M059J (cell line): ENCODE measurements around the gene DAB1. TPM values are rescaled to one million over a fixed set of nuclear protein-coding genes. Genes with fewer than 3 reads are reported as not detected.

Source experiments
- DNase-seq: peaks from one replicate; pipeline ENCODE4 v3.0.0-alpha.2; 2012; ENCODE audit warnings: low read depth
- total RNA-seq: library from RNA; depleted of rRNA; stranded (reverse); fragments of >200 nt; shearing (Covaris generic); gene quantifications from 2 replicates; pipeline ENCODE4 v1.2.3, GENCODE V29; 2014

Gene DAB1
- total RNA-seq, 1 experiment from 2014 or later = 0.47 TPM

DNA sequence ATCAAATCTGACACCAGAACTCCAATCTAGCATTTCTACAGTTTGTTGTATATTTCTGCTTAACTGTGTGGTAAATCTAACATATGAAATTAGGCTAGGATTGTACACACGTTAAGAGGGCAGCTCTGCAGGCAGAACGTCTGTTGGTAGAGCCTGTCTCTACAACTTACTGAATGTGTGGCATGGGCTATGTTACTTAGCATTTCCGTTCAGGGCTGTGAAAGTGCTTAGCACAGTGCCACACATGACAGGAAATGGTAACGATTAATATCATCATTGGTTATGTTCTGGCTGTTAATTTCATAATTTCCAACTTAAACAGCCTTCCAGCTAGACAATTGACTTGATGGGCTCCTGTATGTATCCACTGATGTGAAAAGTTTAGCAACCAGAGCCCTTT lies 448.4 kb downstream of the DAB1 start:
- DNase-seq = no peak

DNA sequence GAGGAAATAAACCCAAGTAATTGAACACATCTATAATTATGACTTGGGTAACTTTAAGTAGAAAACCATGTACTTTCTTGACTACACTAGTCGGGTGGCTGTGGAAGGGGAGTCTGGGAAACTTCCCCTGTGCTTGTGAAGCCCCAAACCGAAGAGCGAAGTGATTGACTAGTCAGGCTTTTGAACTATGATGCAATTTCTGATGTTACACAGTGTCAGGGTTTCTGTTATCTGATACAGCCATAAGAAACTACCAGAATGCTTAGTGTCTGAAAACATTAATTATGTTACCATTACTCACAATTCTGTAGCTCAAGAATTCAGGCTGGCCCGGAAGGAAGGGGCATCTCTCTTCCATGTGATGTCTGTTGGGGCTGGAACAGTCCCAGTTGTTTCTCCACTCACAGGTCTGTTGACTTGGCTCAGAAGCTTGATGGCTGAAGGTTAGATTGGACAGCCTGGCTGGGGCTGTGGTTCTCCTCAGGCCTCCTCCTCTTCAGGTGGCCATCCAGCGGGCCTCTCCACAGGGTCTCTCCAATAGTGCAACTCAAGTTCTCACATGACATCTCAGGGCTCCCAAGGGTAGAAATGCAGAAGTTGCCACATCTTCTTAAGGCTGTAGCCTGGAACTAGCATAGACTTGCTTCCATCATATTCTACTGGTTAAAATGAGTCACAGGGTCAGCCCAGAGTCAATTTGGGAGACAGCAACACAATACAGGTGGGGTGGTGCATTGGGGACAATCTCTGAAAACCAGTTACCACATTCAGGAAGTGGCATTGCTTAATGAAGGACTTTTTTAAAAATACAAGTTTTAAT lies 449.7 kb downstream of the DAB1 start:
- DNase-seq = peak; percentile 4

DNA sequence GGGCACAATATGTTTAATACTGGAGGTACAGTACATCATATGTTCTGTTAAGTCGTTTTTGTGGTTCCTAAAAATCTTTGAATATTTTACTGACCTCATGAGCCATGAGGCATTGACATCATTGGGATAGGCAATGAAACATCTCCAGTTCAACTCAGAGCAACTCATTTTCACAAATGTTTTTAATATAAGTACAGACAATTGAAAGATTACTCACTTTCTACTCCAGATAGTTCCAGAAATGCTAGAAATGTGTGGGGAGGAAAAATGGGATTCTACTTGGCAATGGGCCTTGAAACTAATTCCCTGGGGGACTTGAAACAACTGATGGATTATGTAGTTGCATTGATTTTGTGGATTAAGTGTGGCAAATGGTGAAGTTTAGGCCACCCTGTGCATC lies 450.9 kb downstream of the DAB1 start:
- DNase-seq = no peak

DNA sequence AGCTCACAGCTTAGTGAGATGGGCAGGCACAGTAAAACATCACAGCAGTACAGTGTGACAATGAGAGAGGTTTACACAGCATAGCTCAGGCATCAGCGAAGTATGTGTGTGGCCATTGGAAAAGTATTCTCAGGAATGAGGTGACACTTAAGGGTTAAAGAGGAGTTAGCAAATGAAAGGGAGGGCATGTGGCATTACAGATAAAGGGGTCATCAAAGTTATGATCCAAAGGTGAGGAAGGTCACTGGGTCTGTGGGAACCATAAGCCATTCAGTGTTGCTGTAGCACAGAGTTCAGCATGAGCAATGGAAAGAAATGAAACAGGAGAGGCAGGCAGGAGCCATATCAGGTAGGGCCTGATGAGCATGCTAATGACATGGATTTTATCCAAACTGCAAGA lies 453.6 kb downstream of the DAB1 start:
- no peak for DNase-seq

DNA sequence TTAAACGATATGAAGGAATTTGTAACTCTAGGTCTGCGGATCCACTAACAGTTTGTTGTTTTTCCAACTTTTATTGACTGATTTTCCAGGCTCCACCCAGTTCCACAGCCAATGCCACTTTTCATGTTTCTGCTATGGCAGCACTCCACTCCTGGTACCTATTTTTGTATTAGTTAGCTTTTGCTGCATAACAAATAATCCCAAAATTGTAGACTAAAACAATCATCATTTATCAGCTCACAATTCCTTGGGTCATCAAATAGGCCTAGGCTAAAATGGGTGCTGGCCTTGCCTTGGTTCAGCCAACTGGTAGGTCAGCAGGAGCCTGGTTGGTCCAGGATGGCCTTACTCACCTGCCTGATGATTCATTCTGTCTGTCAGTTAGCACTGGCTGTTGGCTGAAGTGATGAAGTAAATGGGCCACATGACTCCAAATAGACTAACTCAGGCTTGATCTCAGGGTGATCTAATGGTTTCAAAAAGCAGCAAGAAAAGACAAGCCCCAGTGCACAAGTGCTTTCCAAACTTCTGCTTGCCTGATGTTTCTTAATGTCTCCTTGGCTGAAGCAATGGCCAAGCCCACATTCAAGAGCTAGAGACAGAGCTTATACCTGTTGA lies 454.9 kb downstream of the DAB1 start:
- DNase-seq = peak; percentile 9

DNA sequence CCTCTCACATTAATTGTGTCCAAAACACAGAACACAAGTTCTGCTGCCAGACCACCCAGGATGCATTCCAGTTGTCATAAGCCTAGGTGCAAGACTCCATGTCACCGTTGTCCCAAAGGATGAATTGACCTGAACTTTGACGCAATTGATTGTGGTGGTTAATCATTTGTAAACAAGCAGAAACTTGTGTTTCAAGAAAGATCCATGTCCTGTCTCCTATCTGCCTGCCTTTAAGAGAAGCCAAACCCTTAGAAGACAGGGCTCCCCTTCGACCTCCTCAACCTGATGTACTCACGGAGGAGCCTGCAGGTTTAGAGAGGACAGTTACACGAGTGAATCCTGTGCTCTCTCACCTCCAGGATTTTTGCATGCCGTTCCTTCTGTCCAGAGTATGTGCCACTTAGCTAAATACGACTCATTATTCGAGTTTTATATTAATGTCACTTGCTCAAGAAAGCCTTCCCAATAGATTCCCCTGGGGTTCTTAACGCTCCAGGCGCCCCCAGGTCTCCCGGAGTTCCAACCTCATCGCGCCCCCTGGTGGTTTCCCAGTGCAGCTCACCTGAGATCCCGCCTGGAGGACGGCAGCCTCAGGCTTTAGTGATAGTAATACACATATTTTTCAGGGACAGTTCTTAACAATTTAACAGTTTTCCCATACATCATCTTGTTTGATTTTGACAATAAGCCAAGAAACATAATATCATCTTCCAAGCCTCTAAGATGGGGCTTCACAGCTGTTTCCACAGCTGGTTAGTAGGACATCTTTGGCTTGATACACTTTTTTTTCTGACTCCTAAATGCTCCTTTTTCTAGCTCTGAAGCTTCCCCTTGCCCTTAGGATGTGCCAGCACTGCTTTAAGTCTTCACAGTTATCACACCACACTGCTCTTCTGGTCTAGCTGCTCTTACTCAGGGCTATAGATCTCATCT lies 455.7 kb downstream of the DAB1 start:
- peak; percentile 40 for DNase-seq

DNA sequence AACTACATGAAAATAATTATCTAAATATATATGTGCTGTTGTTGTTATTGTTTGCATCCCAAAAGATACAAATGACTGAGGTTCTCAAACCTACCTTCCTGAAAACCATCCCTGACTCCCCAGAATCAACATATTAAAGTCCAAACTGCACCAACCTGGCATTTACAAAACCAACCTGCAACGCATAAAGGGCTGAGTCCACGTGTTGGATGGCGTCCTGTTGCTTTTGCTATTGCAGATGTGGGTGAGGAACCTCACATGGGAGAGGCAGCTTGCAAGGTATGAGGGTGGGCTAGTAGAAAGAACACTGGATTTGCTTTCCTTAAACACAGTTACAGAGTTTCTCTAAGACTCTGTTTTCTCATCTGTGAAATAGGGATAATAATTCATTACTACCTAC lies 456.5 kb downstream of the DAB1 start:
- DNase-seq = no peak

DNA sequence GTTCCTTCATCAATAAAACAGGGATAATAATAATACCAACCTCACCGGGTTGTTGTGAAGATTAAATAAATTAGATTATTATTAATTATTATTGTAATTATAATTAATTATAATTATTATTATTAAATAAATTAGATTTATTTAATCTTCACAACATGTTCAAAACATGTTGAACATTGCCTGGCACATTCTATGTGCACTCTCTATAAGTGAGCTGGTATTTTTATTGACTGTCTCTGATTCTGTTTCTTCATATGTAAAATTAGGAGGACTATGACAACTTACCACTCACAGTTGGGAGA lies 457.2 kb downstream of the DAB1 start:
- no peak for DNase-seq

DNA sequence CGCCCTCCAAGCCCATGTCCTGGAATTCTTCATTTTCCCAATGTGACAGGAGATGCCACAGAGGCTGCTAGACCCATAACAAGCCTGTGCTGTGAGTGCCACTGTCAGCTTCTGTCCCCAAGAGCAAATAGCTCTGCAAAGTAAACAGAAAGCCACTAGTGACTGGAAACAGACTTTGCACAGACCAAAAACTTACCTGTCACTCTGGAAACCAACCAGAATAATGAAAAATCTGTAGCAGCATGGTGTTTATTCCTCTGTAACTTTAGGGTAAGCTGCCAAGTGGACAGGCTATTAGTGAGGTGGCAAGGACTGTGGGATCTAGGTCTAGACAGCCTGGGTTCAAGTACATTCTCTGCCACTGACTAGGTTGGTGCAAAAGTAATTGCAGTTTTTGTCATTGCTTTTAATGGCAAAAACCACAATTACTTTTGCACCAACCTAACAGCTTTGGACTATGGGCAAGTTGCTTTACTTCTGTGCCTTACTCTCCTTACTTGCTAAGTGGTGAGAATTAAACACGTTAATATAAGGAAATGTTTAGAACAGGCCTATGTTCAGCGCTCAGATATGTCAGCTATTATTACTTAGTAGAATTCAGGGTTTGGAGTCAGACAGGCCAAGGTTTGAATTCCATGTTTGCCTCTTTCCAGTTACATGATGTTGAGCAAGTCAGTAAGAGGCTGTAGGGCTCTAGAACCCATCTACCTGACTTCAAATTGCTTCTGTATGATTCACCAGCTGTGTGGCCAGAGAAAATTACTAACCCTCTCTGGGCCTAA lies 457.8 kb downstream of the DAB1 start, which contains the start of gene C8B:
Gene C8B (minus strand): TSS at position 100 of the 782 bp plus-strand sequence. CDS start 67 bp downstream, at position 33.
- no peak for DNase-seq

DNA sequence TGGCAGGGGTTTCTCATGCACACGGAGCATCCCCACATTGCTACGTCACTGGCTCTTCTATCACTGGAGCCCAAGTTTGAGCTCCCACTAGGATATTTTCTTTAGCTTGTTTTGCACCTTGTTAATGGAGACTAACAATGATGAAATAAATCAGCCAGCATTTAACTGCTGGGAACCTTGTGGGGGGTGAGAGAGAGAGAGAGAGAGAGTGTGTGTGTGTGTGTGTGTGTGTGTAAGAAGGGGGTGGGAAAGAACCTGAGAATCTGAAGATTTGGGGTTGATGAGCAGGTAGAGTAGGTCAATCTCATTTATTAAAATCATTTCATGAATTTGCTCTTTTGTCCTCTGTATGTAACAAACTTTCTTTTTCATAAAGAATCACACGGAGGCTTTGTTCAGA lies 458.7 kb downstream of the DAB1 start:
- DNase-seq = no peak

DNA sequence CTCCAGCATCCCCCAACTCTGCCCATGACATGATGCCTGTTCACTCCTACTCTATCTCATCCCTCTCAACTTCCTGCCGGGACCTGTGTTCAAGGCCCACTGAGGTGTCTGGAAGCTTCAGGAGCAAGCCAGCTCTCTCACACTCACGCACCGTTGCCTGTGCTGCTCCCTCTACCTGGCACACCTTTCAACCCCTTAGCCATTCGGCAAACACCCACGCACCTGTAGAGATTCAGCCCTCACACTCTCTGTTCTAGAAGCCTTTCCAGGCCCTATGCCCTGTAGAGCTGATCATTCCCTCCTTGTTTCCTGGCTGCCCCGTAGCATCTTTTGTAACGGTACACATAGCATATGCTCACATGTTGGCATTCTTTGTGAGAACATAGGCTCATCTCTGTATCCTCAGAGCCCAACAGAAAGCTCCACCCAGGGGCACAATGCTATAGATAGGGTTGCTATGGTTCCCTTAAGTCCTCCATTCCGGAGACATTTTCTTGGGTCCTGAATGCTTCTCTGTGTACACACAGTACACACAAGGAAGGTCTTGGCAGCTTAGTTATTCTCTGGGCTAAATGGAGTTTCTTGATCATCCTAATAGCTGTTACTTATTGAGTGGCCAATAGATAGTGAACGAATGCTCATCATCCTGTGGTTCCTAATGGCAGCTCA lies 459.4 kb downstream of the DAB1 start:
- DNase-seq = no peak

DNA sequence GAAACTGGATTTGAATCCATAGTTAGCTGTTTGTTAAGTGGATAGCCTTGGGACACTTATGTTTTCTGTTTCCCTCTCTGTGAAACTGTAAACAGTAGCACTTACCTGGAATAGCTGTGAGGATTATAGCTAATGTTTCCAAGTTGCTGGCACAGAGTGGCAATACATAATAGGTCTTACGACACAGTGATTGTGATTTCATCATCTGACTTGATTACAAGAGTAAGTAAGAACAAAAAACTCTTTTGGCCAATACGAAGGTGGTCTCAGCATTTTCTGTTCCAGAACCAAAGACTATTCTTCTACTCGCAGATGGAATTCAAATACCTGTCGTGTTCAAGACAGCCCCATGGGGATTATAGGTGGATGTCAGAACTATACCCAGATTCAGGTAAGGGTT lies 460.2 kb downstream of the DAB1 start:
- no peak for DNase-seq

DNA sequence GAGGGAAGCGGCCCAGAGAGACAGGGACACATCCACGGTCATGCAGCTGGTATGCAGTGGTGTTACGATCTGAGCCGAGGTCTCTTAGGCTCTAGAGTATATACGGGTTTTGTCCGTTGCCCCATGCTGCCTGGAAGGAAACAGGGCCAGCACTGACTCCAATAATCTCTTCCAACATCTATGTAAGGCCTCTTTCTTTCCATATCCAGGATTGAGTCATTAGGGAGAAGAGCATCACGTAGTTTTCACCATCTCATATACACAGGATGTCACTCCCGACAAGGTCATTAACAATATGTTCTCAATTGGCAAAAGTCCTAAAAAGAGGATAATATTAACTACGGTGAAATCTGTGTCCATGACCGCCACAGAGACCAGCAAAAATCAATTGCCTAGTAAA lies 462.4 kb downstream of the DAB1 start:
- DNase-seq = no peak

DNA sequence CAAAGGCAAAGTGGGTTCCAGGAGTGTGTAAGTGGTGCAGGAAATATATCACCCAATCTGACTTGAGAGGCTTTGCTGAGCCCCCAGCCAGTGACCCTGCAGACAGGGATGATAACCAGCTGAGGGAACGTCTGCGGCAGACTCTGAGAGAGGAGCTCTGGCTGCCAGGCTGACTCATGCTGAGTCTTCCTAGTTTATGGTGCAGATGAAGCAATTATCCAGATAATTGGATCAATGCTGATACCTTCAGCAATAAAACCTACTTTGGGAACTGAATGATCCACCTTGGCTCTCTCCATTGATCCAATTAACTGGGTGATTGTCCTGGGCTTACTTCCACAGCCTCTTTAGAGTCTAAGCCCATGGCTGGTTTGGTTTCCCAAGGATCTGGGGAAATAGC lies 465.3 kb downstream of the DAB1 start:
- DNase-seq = peak; percentile 45

DNA sequence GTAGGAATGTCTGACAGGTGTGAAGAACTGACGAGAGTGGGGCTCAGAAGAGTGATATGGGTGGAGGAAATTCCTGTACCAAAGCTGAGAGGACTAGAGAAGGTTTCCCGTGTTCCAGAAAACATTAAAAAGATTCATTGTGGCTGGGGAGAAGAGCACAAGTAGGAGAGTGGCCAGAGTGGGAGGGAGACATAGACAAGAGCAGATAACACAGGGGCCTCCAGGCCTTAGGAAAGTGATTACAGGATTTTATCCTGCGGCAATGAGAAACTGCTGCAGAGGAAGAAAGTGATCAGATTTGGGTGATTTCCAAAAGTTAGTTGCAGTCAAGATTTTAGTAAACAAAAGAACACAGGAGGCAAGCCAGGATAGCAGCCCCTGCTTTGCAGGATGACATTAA lies 465.9 kb downstream of the DAB1 start:
- DNase-seq = peak; percentile 7

DNA sequence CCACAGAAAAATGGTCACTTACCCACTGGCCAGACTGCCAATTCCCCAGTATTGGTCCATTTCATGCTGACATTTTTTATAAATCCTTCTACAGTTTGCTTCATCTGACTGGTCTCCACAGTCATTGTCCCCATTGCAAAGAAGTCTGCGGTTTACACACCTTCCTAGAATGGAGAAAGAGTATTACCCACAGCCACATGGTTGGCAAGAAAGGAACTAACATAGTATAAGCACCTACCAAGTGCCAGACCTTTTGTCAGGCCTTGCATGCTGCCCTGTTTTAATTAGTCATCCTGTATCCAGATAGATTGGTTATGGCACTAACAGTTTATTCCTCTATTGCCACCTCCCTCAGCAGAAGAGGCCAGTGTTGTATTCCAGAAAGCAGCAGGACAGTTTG lies 469.2 kb downstream of the DAB1 start:
- DNase-seq = no peak

DNA sequence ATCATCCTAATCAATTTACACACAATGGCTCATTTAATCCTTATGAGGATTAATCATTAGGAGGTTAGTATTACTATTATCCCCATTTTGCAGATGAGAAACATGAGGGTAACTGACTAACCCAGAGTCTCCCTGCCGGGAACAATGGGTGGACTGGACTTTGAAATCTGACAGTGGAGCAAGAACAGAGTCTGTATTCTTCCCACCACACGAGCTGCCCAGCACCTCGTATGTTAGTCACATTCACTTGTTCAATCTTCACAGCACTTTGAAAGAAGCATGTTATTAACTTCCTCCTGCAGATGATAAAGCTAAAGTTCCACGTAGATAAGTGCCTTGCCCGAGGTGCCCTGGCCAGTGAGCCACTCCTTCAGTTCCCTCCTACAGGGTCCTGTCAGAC lies 470.5 kb downstream of the DAB1 start:
- no peak for DNase-seq

DNA sequence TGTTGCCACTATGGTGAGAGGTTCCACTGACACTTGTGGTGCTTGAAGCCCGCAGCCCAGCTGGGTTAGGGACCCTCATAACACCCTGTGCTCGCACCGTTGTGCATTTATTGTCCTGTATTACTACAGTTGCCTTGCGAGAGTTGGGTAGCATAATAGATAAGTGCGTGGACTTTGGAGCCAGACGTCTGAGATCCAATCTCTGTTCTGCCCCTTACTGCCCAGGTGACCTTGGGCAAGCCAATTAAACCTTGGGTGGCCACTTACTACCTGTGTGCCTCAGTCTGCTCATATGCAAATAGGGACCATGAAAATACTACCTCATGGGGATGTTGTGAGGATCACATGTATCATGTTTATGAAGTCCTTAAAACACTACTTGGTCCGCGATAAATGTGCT lies 471.4 kb downstream of the DAB1 start:
- no peak for DNase-seq

DNA sequence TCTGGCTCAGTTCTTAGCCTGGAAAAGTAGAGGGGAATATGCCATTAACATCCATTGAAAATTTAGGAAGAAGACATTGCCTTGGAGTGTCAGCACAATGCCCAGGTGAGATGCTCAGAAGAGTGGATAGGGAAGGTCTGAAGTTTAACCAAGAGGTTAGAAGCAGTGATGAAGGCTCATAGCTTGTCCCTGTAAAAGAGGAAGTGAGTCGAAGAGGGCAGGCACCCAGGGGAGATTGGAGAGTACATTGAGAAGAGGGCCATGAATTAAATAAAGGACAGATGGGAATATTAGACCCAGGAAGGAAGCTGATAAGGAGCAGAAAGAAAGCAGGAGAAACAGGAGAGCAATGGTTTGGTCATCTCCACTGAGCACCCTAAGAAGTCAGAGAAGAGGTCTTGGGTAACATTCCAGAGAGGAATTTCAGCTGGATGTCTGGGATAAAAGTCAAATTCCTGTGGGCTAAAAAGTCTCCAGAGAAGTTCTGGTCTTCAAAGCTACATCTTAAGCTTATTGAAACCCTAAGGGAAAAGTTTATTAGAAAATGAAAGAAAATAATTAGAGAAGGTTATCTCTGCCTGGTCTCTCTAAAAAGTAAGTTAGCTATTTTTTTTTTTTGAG lies 475.3 kb downstream of the DAB1 start:
- peak; percentile 34 for DNase-seq
